Kidney epithelial cell (primary cell): ENCODE data around the gene HGFAC. TPM values are rescaled to one million over a fixed set of nuclear protein-coding genes. Genes with fewer than 3 reads are reported as not detected.

Experiments used
- DNase-seq: peaks from one replicate; pipeline ENCODE4 v3.0.0-alpha.2; 2010; ENCODE audit warnings: low read depth
- H3K27me3 ChIP-seq: 2 replicates; pipeline ENCODE4 v1.6.0; 2011; ENCODE audit warnings: low read length; ENCODE audit not compliant: control insufficient read depth, insufficient read depth
- H3K36me3 ChIP-seq: 2 replicates; pipeline ENCODE4 v1.5.1; 2011; ENCODE audit warnings: low read length; ENCODE audit not compliant: control insufficient read depth, insufficient read depth
- H3K4me3 ChIP-seq: 2 replicates; pipeline ENCODE4 v1.5.1; 2011; ENCODE audit warnings: low read depth, mild to moderate bottlenecking, control low read depth, low read length
- total RNA-seq: library from RNA; depleted of rRNA; stranded (reverse); fragments of >200 nt; gene quantifications from 2 replicates; pipeline ENCODE4 v1.2.3, GENCODE V29; 2015
- TF ChIP-seq, protein P1 (sequence below): IDR thresholded peaks from 2 replicates; pipeline ENCODE4 v1.5.1; 2011; ENCODE audit warnings: mild to moderate bottlenecking, moderate library complexity, low read length, control low read depth, inconsistent platforms; ENCODE audit not compliant: insufficient read depth, poor library complexity, severe bottlenecking

Gene HGFAC
- total RNA-seq, 1 donor from 2014 or later, result not detected

DNA sequence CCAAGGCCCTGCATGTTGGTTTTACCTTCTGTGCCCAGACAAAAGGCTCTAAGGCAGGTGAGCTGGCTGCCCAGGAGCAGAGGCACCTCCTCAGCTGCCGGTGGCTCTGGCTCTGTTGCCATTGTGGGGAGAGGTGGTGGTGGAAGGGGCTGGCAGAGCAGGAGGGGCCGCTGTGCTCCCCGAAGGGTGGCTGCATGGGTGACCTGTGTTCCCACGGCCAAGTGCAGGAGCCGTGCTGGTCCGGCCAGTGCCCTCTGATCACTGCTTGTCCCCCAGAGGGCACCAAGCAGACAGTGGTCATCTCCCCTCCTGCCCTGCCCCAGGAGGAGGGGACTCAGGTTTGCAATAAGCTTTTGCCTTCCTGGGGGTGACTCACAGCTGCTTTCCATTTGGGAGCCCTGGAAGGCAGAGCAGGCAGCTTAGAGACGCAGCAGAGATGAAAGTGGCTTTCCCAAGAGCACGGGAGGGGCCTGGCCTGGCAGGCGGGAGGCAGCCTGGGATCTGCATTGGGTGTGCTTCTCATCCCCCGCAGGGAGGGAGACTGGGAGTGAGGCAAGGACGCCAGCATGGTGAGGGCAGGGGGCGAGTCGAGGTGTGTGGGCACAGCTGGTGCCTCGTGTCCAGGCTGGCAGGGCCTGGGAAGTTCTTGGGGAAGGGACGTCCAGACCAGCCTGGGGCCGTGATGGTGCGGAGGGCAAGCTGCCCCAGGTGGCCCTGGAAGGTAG lies 50.1 kb downstream of the HGFAC start:
- Histone ChIP-seq H3K4me3 (no peak overlapping the region), H3K36me3 (no peaks in the 10 kb centered on the region), H3K27me3 (peaks cover 26% of the 10 kb centered on the region)
- DNase-seq, result peak; percentile 21
- TF ChIP-seq, protein P1, sequence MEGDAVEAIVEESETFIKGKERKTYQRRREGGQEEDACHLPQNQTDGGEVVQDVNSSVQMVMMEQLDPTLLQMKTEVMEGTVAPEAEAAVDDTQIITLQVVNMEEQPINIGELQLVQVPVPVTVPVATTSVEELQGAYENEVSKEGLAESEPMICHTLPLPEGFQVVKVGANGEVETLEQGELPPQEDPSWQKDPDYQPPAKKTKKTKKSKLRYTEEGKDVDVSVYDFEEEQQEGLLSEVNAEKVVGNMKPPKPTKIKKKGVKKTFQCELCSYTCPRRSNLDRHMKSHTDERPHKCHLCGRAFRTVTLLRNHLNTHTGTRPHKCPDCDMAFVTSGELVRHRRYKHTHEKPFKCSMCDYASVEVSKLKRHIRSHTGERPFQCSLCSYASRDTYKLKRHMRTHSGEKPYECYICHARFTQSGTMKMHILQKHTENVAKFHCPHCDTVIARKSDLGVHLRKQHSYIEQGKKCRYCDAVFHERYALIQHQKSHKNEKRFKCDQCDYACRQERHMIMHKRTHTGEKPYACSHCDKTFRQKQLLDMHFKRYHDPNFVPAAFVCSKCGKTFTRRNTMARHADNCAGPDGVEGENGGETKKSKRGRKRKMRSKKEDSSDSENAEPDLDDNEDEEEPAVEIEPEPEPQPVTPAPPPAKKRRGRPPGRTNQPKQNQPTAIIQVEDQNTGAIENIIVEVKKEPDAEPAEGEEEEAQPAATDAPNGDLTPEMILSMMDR, result no peak

DNA sequence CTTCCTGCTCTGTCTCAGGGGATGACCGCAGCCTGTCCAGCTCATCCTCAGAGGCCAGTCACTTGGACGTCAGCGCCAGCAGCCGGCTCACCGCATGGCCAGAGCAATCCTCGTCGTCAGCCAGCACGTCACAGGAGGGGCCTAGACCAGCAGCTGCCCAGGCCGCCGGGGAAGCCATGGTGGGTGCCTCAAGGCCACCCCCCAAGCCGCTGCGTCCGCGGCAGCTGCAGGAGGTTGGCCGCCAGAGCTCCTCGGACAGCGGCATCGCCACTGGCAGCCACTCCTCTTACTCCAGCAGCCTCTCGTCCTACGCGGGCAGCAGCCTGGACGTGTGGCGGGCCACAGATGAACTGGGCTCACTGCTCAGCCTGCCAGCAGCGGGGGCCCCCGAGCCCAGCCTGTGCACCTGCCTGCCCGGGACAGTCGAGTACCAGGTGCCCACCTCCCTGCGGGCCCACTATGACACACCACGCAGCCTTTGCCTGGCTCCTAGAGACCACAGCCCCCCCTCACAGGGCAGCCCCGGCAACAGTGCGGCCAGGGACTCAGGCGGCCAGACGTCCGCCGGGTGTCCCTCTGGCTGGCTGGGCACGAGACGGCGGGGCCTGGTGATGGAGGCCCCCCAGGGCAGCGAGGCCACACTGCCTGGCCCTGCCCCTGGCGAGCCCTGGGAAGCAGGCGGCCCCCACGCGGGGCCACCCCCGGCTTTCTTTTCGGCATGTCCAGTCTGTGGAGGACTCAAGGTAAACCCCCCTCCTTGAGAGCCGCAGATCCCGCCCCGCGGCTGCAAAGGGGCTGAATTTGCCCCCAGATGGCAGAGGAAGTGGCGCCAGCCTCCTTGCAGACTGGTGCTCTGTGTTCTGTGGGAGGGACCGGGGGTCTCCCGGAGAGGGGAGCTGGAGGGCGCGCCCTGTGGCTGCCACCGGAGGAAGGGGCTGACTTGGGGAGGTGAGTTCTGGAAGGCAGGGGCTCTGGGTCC lies 51.3 kb downstream of the HGFAC start:
- no peak overlapping the region for H3K4me3 ChIP-seq
- peaks cover 26% of the 10 kb centered on the region for H3K27me3 ChIP-seq
- TF ChIP-seq, protein P1, result no peak
- H3K36me3 ChIP-seq, result no peaks in the 10 kb centered on the region
- no peak for DNase-seq

DNA sequence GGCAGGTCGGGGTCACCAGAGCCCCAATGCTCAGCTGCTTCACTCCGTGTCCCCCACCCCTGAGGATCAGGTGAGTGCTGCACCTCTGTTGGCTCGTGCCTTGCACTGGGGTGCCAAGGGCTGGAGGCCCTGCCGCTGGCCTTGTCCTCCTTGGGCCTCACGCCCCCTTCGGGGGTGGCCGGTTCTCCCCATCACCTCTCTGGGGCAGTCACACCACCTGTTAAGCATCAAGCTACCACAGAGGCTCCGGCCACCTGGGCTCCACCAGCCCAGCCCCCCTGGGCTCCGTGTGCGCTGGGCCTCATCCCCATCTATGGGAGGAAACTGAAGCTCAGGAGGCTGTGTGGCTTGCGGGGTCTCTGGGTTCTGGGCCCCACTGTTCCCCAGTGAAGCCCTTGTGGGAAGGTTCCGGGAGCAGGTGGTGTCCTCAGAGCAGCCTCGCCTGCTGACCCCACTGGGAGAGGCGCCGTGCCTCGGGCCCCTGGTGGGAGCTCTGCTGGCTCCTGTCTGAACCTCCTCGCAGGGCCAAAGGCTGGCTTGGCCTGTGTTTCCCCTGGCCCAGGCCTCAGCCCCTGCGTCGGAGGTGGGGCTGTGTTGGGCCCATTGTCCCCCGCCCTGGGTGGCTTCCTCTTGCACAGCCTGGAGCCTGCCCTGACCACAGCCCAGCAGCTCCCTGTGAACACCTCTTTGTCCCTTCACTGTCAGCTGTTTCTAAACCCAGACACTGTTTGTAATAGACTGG lies 52.1 kb downstream of the HGFAC start:
- TF ChIP-seq, protein P1, result no peak
- Histone ChIP-seq H3K36me3 (no peaks in the 10 kb centered on the region), H3K4me3 (no peak overlapping the region), H3K27me3 (peaks cover 26% of the 10 kb centered on the region)
- no peak for DNase-seq

DNA sequence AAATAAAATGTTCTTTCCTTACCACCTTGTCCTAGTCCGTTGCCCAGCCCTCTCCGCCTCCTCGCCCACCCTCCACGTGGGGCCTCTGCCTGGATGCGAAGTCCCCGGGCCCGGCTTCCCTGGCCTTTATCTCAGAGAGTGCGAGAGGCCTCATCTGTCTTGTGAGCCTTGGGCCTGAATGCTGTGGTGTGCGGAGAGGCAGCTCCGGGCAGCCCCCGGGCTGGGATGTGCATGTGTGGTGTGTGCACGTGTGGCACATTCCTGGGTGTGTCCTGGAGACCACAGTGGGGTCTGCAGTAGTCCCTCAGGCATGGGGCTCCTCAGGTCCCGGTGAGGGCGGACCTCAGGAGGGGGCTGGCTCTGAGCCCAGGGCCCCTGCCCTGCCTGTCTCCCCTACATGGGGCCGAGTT lies 52.7 kb downstream of the HGFAC start:
- no peaks in the 10 kb centered on the region for H3K36me3 ChIP-seq
- TF ChIP-seq, protein P1, result no peak
- H3K4me3 ChIP-seq, result no peak overlapping the region
- peaks cover 26% of the 10 kb centered on the region for H3K27me3 ChIP-seq
- no peak for DNase-seq

DNA sequence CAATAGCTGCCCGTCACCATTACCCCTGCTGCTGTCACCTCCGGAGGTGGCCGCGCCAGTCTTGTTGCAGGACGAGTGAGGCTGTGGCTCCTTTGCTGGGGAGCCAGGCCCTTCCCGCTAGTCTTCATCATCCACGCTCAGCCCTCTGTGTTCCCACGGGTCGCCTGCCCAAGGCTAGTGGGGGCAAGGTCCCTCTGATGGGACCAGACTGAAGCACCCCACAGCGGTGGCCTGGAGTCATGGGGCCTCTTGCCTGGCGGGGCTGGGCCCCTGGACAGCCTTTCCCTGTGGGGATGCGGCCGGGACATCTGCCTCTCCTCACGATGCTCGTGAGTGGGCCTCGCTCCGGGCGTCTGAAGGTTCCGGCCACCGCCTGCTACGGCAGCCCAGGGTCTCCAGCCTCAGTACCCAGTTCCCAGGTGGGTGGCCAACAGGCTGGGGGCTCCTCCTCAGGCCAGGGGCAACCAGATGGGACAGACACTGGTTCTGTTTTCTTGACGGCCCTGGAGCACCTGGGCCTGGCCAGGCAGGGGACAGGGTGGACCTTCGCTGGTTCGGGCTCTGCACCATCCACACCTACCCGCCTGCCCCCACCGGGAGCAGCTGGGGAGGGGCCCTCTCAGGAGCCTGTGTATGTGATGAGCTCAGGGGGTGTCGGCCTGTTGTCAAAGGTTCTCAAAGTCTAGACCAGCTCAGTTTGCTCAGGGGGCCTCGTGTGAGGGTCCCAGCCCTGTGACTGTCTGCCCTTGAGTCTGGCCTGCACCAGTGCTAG lies 53.6 kb downstream of the HGFAC start:
- Histone ChIP-seq H3K27me3 (peaks cover 26% of the 10 kb centered on the region), H3K4me3 (no peak overlapping the region), H3K36me3 (no peaks in the 10 kb centered on the region)
- DNase-seq, result no peak
- TF ChIP-seq, protein P1, result no peak
